Adrenal gland (tissue), 5 donors: ENCODE results near the gene AIFM2.

ENCODE experiments used
- POLR2A ChIP-seq, 2 donors: fragments of 450-650 bp; IDR thresholded peaks; one replicate each; pipeline ENCODE4 v1.6.1; 2017; ENCODE audit warnings: antibody characterized with exemption in 2 of 2, mild to moderate bottlenecking in 2 of 2, moderate library complexity in 1 of 2
- TF ChIP-seq, protein P1 (sequence below), 6 experiments: fragments of 450-650 bp in 4 of 6; fragments of 200-600 bp in 2 of 6; sonication (generic) in 1 of 6; IDR thresholded peaks; 1 replicate in 5 of 6; 2 replicates in 1 of 6; pipeline versions ENCODE4 v1.5.1 to v1.8.0; 2016 to 2021; ENCODE audit warnings: antibody characterized with exemption in 6 of 6, mild to moderate bottlenecking in 2 of 6, moderate library complexity in 1 of 6
- donor health status: DM: no; HTN: no; CAD: no.

DNA sequence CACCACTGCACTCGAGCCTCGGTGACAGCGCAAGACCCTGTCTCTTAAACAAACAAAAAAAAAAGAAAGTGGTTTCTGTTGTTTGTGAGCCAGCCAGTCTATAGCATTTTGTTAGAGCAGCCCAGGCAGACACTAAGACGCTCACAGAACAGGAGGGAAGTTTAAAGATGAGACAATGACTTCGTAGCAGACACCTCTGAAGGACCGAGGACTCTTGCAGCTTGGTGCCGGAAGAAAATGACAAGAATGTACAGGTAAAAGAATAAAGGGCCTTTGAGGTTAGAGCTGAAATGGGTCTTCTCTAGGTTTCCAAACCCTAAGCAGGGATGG is 40.3 kb downstream of the AIFM2 start:
- no peak for TF ChIP-seq POLR2A (IDR thresholded peaks at IDR 0.05)
- TF ChIP-seq, protein P1, sequence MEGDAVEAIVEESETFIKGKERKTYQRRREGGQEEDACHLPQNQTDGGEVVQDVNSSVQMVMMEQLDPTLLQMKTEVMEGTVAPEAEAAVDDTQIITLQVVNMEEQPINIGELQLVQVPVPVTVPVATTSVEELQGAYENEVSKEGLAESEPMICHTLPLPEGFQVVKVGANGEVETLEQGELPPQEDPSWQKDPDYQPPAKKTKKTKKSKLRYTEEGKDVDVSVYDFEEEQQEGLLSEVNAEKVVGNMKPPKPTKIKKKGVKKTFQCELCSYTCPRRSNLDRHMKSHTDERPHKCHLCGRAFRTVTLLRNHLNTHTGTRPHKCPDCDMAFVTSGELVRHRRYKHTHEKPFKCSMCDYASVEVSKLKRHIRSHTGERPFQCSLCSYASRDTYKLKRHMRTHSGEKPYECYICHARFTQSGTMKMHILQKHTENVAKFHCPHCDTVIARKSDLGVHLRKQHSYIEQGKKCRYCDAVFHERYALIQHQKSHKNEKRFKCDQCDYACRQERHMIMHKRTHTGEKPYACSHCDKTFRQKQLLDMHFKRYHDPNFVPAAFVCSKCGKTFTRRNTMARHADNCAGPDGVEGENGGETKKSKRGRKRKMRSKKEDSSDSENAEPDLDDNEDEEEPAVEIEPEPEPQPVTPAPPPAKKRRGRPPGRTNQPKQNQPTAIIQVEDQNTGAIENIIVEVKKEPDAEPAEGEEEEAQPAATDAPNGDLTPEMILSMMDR (IDR thresholded peaks at IDR 0.05): no peak
